ENCODE measurements around the gene PTCHD1.

The PTCHD1 gene

DNA sequence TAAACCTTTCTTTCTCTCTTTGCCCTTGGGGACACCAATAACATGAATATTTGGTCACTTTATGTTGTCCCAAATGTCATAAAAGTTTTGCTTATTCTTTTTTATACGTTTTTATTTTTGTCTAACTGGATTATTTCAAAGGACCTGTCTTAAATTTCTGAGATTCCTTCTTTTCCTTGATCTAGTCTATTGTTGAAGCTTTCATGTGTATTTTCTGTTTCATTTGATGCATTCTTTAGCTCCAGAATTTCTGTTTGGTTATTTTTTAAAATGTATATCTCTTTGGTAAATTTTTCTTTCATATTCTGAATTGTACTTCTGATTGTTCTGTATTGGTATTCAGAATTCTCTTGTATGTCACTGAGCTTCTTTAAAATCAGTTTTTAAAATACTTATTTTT is 88.3 kb downstream of the PTCHD1 start:
- no peak for DNase-seq

DNA sequence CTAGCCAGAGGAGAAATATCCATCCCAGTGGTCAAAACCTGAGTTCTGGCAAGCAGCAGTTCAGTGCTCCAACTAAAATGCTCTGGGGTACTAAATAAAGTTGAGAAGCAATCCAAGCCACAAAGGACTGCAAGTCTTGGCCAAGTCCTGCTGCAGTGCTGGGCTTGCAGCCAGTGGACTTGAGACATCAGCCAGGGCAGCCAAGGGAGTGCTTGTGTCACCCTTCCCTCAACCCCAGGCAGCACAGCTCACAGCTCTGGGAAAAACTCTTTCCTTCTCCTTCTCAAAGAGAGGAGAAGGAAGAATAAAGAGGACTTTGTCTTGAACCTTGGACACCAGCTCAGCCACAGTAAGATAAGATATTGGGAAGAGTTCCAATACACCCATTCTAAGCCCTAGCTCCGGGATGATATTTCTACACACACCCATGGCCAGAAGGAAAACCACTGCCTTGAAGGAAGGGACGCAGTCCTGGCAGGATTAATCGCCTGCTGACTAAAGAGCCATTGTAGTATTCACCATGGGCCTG is 99.8 kb downstream of the PTCHD1 start:
- DNase-seq = no peak

DNA sequence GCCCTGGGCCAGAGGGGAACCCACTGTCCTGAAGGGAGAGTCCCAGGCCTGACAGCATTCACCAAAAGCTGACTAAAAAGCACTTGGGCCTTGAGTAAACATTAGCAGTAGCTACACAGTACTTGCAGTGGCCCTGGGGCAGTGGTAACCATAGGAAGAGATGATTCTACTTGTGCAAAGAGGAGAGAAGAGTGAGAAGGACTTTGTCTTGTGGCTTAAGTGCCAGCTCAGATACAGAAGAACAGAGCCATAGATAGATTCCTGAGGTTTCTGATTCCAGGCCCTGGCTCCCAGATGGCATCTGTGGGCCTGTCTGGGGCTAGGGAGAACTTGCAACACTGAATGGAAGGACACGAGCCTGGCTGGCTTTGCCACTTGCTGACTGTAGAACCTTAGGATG is 100.5 kb downstream of the PTCHD1 start:
- DNase-seq = no peak

DNA sequence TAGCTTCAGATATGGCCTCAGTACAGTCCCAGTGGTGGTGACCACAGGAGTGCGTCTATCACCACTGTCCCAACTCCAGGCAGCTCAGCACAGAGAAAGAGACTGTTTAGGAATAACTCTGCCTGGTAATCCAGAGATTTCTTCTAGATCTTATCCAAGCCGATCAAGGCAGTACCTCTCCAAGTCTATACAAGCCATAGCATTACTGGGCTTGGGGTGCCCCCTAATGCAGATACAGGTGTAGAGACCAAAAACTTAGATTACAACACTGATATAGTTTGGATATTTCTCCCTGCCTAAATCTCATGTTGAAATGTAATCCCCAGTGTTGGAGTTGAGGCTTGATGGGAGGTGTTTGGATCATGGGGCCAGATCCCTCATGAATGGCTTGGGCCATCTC is 100.9 kb downstream of the PTCHD1 start:
- no peak for DNase-seq

DNA sequence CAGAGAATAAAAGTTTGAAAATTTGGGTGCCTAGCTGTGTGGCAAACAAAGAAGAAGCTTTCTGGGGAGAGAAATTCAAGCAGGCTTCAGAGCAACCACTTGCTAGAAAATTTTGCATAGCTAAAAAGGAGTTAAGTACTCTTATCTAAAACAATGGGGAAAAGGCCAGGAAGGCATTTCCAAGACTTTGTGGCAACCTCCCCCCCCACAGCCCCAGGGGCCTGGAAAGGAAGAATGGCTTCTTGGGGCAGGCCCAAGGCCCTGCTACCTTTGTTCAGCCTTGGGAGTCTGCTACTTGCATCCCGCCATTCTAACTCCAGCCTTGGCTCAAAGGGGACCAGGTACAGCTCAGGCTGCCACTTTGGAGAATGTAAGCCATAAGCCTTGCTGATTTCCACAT is 102.2 kb downstream of the PTCHD1 start:
- no peak for DNase-seq

DNA sequence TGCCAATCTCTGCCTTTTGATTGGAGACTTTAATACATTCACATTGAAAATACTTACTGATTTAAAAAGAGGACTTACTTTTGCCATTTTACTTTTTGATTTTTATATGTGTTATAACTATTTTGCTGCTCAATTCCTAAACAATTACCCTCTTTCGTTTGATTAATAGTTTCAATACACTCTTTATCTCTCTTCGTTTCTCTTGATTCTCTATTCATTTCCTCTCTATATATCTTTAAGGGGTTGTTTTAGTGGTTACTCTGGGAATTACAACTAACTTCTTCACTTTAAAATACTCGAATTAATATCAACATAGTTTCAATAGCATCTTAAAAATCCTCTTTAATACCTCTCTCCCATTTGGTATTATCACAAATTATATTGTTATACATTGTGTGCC is 116.6 kb downstream of the PTCHD1 start:
- no peak for DNase-seq

Data from NCI-H2107 (cell line).